ENCODE results near the gene TEX261. TPM values are rescaled to one million over a fixed set of nuclear protein-coding genes. Genes with fewer than 3 reads are reported as not detected.

TEX261 gene
- total and polyA plus RNA-seq, 4 experiments from 2014 or later: 39.6 to 70.0 (median 52.1) TPM

GRCh38 chr2:70975237-70975636 lies 19.4 kb downstream of the TEX261 start:
- H3K36me3 ChIP-seq (ENCODE audit: insufficient read depth, low read length): no peaks in the 10 kb centered on the region
- Mint-ChIP-seq H3K27ac (peak overlapping the region in 2 of 7 donors; percentile 31 to 73), H3K27me3 (peaks cover 0 to 3% of the 10 kb centered on the region in 2 donors), H3K4me3 (peak overlapping the region in 2 of 8 donors; percentile 26 to 55), H3K36me3 (peaks cover 0 to 2% of the 10 kb centered on the region in 2 donors), H3K4me1 (peaks cover 9 to 25% (median 17%) of the 10 kb centered on the region in 4 donors), H3K9me3 (peaks cover 0 to 1% (median 0%) of the 10 kb centered on the region in 8 donors)
- POLR2A ChIA-PET (ENCODE audit: partially characterized antibody): interaction anchor here (1.8 to 2.1 kb wide), 2 partner anchors 9 to 11 kb away, joined by 4 to 5 read pairs; no protein-coding TSS in a partner anchor
- DNase-seq: no peak
- no peaks in the 10 kb centered on the region for H3K9me3 ChIP-seq (ENCODE audit: control insufficient read depth in 1 of 2, low read length in 2 of 2)
- H3K27ac ChIP-seq (ENCODE audit: low read depth, low read length): no peak overlapping the region
- intact Hi-C loops (cut with micrococcal nuclease): no loop called here
- no peaks in the 10 kb centered on the region for H3K27me3 ChIP-seq (ENCODE audit: insufficient read depth, low read length)
- peaks cover 11% of the 10 kb centered on the region for H3K4me1 ChIP-seq (ENCODE audit: insufficient read depth, low read length)
- H3K4me3 ChIP-seq (ENCODE audit: low read length in 2 of 2): no peak overlapping the region
- CTCF ChIA-PET (ENCODE audit: partially characterized antibody): interaction anchor here (1.0 to 4.6 kb wide), 2 partner anchors 9 to 10 kb away, joined by 4 to 46 read pairs; no protein-coding TSS in a partner anchor

- Histone ChIP-seq H3K27me3 (ENCODE audit: insufficient read depth, low read length) (no peaks in the 10 kb centered on the region), H3K9me3 (ENCODE audit: control insufficient read depth in 1 of 2, low read length in 2 of 2) (no peaks in the 10 kb centered on the region), H3K36me3 (ENCODE audit: insufficient read depth, low read length) (no peaks in the 10 kb centered on the region), H3K4me1 (ENCODE audit: insufficient read depth, low read length) (peaks cover 11% of the 10 kb centered on the region), H3K4me3 (ENCODE audit: low read length in 2 of 2) (no peak overlapping the region), H3K27ac (ENCODE audit: low read depth, low read length) (no peak overlapping the region)
- peaks cover 9 to 25% (median 17%) of the 10 kb centered on the region in 4 donors for H3K4me1 Mint-ChIP-seq
- H3K9me3 Mint-ChIP-seq: peaks cover 0 to 1% (median 0%) of the 10 kb centered on the region in 8 donors
- POLR2A ChIA-PET (ENCODE audit: partially characterized antibody): interaction anchor here (1.1 to 2.1 kb wide), 3 partner anchors 10 to 12 kb away, joined by 3 to 5 read pairs (median 4); no protein-coding TSS in a partner anchor
- CTCF ChIA-PET (ENCODE audit: partially characterized antibody): interaction anchor here (0.6 to 4.6 kb wide), 3 partner anchors 9 to 261 kb away, joined by 4 to 46 read pairs (median 4); no protein-coding TSS in a partner anchor
- H3K27me3 Mint-ChIP-seq: peaks cover 0 to 3% of the 10 kb centered on the region in 2 donors
- H3K36me3 Mint-ChIP-seq: peaks cover 0 to 2% of the 10 kb centered on the region in 2 donors
- intact Hi-C loops (cut with micrococcal nuclease): no loop called here
- no peak overlapping the region for H3K4me3 Mint-ChIP-seq
- peak overlapping the region in 1 of 7 donors; percentile 24 for H3K27ac Mint-ChIP-seq
- no peak for DNase-seq
Observed at GRCh38 chr2:70974592-70974991, 20.1 kb downstream of the TEX261 start.

- no peak overlapping the region for H3K27ac Mint-ChIP-seq
- peaks cover 8 to 12% of the 10 kb centered on the region in 2 donors for H3K27me3 Mint-ChIP-seq
Observed at GRCh38 chr2:70967189-70967588, 27.5 kb downstream of the TEX261 start.

GRCh38 chr2:70966681-70967080 lies 28.0 kb downstream of the TEX261 start:
- Mint-ChIP-seq H3K27ac (no peak overlapping the region), H3K4me1 (peaks cover 2 to 10% (median 6%) of the 10 kb centered on the region in 4 donors), H3K9me3 (no peaks in the 10 kb centered on the region), H3K36me3 (no peaks in the 10 kb centered on the region), H3K27me3 (peaks cover 8 to 17% of the 10 kb centered on the region in 2 donors), H3K4me3 (no peak overlapping the region)
- CTCF ChIA-PET (ENCODE audit: partially characterized antibody): interaction anchor here (0.7 to 5.2 kb wide), 8 partner anchors 8 to 209 kb away, joined by 3 to 71 read pairs (median 21); partner anchors contain the start of gene ANKRD53
- no peak overlapping the region for H3K27ac ChIP-seq (ENCODE audit: low read depth, low read length)
- POLR2A ChIA-PET (ENCODE audit: partially characterized antibody): interaction anchor here (0.9 kb wide), 1 partner anchor 18 kb away, joined by 4 read pairs; no protein-coding TSS in a partner anchor
- no peaks in the 10 kb centered on the region for H3K9me3 ChIP-seq (ENCODE audit: control insufficient read depth in 1 of 2, low read length in 2 of 2)
- DNase-seq: no peak
- no peaks in the 10 kb centered on the region for H3K36me3 ChIP-seq (ENCODE audit: insufficient read depth, low read length)
- peaks cover 7% of the 10 kb centered on the region for H3K27me3 ChIP-seq (ENCODE audit: insufficient read depth, low read length)
- peaks cover 5% of the 10 kb centered on the region for H3K4me1 ChIP-seq (ENCODE audit: insufficient read depth, low read length)
- no peak overlapping the region for H3K4me3 ChIP-seq (ENCODE audit: low read length in 2 of 2)
- intact Hi-C loops (cut with micrococcal nuclease): no loop called here

More at GRCh38 chr2:70967189-70967588, 27.5 kb downstream of the TEX261 start:
- ChIA-PET CTCF (ENCODE audit: partially characterized antibody) (interaction anchor here (0.9 to 5.2 kb wide), 5 partner anchors 8 to 34 kb away, joined by 3 to 71 read pairs (median 39); partner anchors contain the start of gene ANKRD53), POLR2A (ENCODE audit: partially characterized antibody) (interaction anchor here (0.9 kb wide), 1 partner anchor 17 kb away, joined by 4 read pairs; no protein-coding TSS in a partner anchor)
- Histone ChIP-seq H3K27ac (ENCODE audit: low read depth, low read length) (no peak overlapping the region), H3K4me3 (ENCODE audit: low read length in 2 of 2) (no peak overlapping the region), H3K4me1 (ENCODE audit: insufficient read depth, low read length) (peaks cover 5% of the 10 kb centered on the region), H3K36me3 (ENCODE audit: insufficient read depth, low read length) (no peaks in the 10 kb centered on the region), H3K9me3 (ENCODE audit: control insufficient read depth in 1 of 2, low read length in 2 of 2) (no peaks in the 10 kb centered on the region), H3K27me3 (ENCODE audit: insufficient read depth, low read length) (peaks cover 7% of the 10 kb centered on the region)
- Mint-ChIP-seq H3K9me3 (no peaks in the 10 kb centered on the region), H3K4me3 (no peak overlapping the region), H3K4me1 (peaks cover 2 to 10% (median 6%) of the 10 kb centered on the region in 4 donors), H3K36me3 (no peaks in the 10 kb centered on the region)
- no peak for DNase-seq
- intact Hi-C loops (cut with micrococcal nuclease): no loop called here

- intact Hi-C loops (cut with micrococcal nuclease): loop anchor here (1.0 to 2.0 kb wide), 4 partner anchors 12 to 36 kb away; no protein-coding TSS in a partner anchor
- peaks cover 5% of the 10 kb centered on the region for H3K4me1 ChIP-seq (ENCODE audit: insufficient read depth, low read length)
- no peaks in the 10 kb centered on the region for H3K36me3 Mint-ChIP-seq
- POLR2A ChIA-PET (ENCODE audit: partially characterized antibody): interaction anchor here (1.2 kb wide), 1 partner anchor 19 kb away, joined by 3 read pairs; no protein-coding TSS in a partner anchor
- no peak overlapping the region for H3K27ac ChIP-seq (ENCODE audit: low read depth, low read length)
- DNase-seq: no peak
- H3K9me3 Mint-ChIP-seq: no peaks in the 10 kb centered on the region
- peak overlapping the region; percentile 80 to 91 (median 87) for H3K4me3 Mint-ChIP-seq
- peaks cover 7% of the 10 kb centered on the region for H3K27me3 ChIP-seq (ENCODE audit: insufficient read depth, low read length)
- peaks cover 2 to 10% (median 6%) of the 10 kb centered on the region in 4 donors for H3K4me1 Mint-ChIP-seq
- H3K9me3 ChIP-seq (ENCODE audit: control insufficient read depth in 1 of 2, low read length in 2 of 2): no peaks in the 10 kb centered on the region
- H3K27ac Mint-ChIP-seq: peak overlapping the region in 1 of 7 donors; percentile 2
- no peaks in the 10 kb centered on the region for H3K36me3 ChIP-seq (ENCODE audit: insufficient read depth, low read length)
- H3K27me3 Mint-ChIP-seq: peaks cover 8 to 25% of the 10 kb centered on the region in 2 donors
- CTCF ChIA-PET (ENCODE audit: partially characterized antibody): interaction anchor here (0.6 to 5.2 kb wide), 11 partner anchors 9 to 105 kb away, joined by 3 to 71 read pairs (median 12); partner anchors contain the start of gene ANKRD53
- peak overlapping the region in 1 of 2 donors; percentile 55 for H3K4me3 ChIP-seq (ENCODE audit: low read length in 2 of 2)
Observed at GRCh38 chr2:70965506-70965905, 29.2 kb downstream of the TEX261 start.

- intact Hi-C loops (cut with micrococcal nuclease): loop anchor here (1.0 to 2.0 kb wide), 4 partner anchors 13 to 37 kb away; no protein-coding TSS in a partner anchor
- peak overlapping the region in 1 of 2 donors; percentile 55 for H3K4me3 ChIP-seq (ENCODE audit: low read length in 2 of 2)
- peak; percentile 77 to 81 (median 78) for DNase-seq
- Mint-ChIP-seq H3K27ac (peak overlapping the region in 6 of 7 donors; percentile 2 to 87 (median 71)), H3K9me3 (no peaks in the 10 kb centered on the region), H3K36me3 (no peaks in the 10 kb centered on the region), H3K4me1 (peaks cover 2 to 10% (median 6%) of the 10 kb centered on the region in 4 donors), H3K27me3 (peaks cover 8 to 28% of the 10 kb centered on the region in 2 donors), H3K4me3 (peak overlapping the region; percentile 80 to 91 (median 87))
- H3K9me3 ChIP-seq (ENCODE audit: control insufficient read depth in 1 of 2, low read length in 2 of 2): no peaks in the 10 kb centered on the region
- peaks cover 5% of the 10 kb centered on the region for H3K4me1 ChIP-seq (ENCODE audit: insufficient read depth, low read length)
- POLR2A ChIA-PET (ENCODE audit: partially characterized antibody): interaction anchor here (1.2 to 1.6 kb wide), 3 partner anchors 10 to 20 kb away, joined by 3 to 5 read pairs (median 5); no protein-coding TSS in a partner anchor
- no peaks in the 10 kb centered on the region for H3K36me3 ChIP-seq (ENCODE audit: insufficient read depth, low read length)
- peaks cover 7% of the 10 kb centered on the region for H3K27me3 ChIP-seq (ENCODE audit: insufficient read depth, low read length)
- CTCF ChIA-PET (ENCODE audit: partially characterized antibody): interaction anchor here (0.7 to 5.2 kb wide), 15 partner anchors 10 to 245 kb away, joined by 3 to 71 read pairs (median 9); partner anchors contain the start of gene ANKRD53
- H3K27ac ChIP-seq (ENCODE audit: low read depth, low read length): no peak overlapping the region
Observed at GRCh38 chr2:70964596-70965386, 29.9 kb downstream of the TEX261 start.
